SIG-M5 treated with dmso at 0.1 percent for 504 hours (cell line): ENCODE measurements around the gene BBLN.

Source experiments
- DNase-seq: peaks from one replicate; lab custom pipeline; 2025; ENCODE audit not compliant: unreplicated experiment; lab: John Stamatoyannopoulos, UW

BBLN gene

DNA sequence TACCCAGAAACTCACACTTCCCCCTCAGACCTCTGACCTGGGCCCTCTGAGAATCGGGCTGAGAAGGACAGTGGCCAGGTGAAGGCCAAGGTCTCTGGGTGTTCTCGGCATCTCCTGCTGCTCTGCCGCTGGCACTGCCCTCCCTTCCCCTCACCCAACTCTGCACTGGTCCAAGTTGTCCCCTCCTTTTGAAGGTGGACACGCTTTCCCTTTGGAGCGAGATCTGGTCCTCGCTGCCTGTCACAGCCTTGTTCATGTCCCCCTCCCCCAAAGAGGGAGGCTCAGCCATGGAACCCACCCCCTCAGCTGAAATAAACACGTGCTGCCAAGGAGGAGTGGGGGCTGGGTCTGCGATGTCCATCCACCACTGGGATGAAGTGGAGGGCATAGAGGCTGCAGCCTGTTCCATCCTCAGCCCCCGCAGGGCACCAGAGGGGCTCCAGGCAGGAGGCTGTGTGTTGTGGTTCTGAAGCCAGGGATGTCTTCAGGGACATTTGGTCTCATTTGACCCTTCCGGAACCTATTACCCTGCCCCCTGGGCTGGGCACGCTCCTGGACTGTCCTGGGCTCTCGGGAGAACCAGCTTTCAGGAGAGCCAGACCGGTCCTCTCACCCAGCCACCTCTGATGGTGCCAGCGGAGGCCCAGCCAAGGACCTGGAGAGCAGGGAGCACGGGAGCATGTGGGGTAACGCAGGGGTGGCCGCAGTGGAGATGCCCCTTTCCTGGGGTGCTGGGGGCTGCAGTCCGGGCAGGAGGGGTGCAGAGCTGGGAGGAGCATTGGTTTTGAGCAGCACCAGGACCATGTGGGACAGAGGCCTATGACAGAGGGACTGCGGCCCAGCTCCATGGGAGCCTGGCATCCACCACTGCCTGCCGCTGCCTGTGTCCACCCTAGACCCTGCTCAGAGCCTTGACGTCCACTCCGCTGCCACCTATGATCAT is 15.6 kb upstream of the BBLN start:
- DNase-seq = no peak

DNA sequence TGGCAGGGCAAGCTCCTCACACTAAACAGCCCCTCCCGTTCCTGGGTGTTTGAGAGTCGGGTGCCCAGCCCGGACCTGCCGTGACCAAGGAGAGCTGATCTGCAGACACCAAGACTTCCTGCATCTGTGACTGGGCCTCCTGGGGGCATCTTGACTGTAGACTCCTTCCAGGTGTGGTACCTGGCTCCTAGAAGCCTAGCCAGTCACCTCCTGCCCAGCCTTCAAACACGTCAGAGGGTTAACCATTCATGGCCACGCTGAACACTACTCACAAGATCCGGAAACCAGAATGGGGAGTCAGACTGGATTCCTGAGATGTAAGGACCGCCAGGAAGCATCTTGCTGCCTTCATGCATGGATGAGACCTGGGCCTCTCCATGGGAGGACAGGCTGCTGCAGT is 14.5 kb upstream of the BBLN start:
- DNase-seq = peak; percentile 38

DNA sequence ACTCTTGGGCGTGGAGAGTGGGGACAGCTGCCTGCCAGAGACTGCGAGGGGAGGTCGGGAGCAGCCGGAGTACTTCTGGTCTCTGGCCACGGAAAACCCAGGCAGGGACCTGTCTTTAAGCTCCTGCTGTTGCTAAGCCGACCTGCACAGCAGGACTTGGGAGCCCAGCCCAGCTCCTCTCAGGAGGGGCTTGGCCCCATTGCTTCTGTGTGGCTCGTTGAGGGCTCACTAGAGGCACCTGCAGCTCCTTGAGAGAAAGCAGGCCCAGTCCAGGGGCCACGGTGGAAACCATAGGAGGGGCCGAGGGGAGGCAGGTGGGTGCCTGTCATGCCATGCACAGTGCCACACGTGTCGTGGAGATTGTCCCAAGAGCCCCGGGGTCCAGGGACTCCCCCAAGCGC is 14.1 kb upstream of the BBLN start:
- no peak for DNase-seq

DNA sequence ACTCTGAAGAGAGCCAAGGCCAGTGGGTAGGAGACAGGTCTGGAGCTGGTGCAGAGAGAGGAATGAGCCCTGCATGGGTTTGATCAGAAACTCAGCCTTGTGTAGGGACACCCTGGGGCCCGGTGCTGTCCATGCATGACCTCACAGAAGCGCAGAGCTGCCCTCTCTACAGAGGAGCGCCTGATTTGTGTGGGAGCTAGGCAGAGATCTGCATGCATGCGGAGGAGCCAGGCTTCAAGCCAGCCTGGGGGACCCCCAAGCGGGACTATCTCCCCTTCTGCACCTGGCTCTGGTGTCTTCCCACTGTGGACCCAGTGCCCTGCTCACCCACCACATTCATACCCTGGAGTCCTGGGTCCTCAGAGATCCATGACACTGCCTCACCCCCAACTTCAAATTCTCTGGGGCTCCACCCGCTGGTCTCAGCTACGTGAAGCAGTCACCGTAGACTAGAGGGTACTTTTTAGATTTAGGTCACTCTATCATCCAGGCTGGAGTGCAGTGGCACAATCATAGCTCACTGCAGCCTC is 13.4 kb upstream of the BBLN start:
- no peak for DNase-seq

DNA sequence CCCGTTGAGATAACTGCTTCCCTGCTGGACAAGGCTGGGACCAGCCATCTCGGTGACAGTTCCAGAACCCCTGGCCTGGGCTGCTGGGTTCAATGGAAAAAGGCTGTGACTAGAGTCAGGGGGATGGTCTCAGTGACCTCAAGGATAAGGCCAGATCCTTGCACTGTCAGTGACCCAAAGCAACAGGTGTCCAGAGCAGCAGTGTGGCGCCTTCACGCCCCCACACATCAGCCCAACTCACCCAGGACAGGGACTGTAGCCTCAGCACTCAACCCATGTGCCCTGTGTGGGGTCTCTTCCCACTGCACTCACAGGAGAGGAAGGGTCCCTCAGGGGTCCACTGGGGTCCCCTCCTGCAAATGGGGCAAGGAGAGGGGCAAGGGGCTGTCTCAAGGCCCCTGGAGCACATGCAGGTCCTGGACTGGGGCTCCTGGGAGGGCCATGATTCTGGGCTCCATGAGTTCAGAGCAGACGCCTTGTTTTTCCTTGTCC is 11.5 kb upstream of the BBLN start:
- no peak for DNase-seq

DNA sequence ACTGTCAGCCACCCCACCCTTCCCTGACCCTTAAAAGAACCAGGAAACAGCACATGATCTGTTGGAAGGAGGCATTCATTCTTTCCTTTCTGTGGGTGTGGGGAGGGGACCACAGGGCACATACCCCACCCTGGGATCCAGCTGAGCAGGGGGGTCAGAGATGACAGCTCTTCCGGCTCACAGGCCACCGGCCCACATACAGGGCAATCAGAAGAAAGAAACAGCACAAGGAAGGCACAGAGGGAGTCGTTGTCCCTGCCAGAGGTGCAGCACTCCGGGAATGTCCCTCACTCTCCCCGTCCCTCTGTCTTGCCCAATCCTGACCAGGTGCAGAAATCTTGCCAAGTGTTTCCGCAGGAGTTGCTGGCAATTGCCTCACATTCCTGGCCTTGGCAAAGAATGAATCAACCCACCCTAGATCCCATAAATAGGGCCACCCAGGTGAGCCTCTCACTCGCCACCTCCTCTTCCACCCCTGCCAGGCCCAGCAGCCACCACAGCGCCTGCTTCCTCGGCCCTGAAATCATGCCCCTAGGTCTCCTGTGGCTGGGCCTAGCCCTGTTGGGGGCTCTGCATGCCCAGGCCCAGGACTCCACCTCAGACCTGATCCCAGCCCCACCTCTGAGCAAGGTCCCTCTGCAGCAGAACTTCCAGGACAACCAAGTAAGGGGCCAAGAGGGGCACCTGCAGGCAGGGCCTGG is 10.9 kb upstream of the BBLN start, which contains the start of gene LCN2:
Gene LCN2 (plus strand): TSS at position 453 of the 701 bp plus-strand sequence. CDS start 73 bp downstream, at position 526.
- DNase-seq = no peak

DNA sequence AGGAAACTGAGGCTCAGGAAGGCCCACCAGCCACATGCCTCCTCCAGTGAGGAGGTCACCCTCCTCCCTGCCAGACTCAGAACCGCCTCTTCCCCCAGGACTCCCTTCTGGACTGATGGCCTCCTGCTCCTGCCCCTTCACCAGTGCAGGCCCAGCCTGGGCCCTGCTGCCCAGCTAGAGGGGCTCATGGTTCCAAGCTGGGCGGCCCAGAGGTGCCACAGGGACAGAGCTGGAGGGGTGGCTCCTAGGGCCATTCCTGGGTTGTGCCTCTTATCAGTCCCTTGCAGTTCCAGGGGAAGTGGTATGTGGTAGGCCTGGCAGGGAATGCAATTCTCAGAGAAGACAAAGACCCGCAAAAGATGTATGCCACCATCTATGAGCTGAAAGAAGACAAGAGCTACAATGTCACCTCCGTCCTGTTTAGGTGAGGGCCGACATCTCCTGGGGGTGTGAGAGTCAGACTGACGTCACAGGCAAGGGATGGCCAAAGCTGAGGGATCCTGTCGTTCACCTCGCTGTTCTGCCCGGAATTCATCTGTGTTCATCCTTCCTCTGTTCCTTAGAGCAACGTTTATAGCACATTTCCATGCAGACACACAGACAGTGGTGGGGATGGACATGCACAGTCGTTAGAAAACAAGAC is 10.0 kb upstream of the BBLN start:
- DNase-seq = no peak

DNA sequence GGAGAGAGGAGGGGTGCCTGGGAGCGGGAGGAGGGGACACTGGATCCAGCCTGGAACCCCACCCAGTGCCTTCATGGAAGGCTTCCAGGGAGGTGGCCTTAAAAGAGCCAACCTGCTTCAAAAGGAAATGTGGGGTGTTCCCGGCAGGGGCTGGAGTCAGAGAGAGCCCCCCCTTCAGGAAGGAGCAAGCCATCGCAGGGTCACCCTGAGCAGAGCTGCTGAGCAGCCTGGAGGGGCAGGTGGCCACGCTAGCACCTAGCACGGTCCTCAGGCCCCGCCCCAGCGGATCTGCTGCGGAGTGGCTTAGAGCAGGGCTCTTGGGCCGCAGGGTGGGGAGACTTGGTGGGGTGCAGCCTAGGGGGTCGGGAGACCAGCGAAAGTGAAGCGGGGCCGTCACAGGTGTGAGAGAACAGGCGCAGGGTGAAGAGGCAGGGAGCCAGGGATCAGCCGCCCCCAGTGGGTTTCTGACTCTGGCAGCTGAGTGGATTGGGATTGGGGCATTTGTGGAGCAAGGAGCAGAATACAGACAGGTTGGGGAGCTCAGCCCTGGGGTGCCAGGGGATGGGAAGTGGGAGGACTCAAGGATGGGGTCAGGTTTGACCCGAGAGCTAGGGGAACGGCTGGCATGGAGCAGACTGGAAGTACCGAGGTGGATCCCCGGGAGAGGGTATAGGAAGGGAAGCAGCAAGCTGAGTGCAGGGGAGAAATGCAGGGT is 9.3 kb upstream of the BBLN start:
- no peak for DNase-seq

DNA sequence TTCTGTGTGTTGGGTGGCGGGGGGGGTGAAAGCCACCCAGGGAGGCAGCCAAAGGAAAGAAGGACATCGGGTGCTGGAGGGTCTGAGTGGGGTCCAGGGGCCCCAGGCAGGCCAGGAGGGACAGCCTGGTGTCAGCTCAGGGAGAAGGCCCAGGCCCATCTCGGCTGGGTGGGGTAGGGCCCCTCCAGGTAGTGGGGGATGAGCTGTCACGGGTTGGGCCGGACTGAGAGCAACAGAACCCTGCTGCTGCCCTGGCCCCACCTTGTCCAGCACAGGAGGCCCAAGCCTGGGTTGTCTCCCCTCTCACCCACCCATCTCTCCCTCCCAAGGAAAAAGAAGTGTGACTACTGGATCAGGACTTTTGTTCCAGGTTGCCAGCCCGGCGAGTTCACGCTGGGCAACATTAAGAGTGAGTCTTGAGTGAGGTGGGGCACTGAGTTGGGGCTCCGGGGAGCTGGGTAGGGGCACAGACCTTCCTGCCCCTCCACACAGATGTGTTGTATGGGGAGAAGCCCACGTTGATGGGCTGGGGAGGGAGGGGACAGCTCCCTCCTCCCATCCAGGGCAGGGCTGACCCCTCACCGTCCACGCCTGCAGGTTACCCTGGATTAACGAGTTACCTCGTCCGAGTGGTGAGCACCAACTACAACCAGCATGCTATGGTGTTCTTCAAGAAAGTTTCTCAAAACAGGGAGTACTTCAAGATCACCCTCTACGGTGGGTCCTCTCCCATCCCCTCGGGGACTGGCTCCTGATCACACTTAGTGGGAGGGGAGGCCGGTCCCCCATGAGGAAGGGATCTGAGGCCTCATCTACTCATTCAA is 8.5 kb upstream of the BBLN start:
- DNase-seq = no peak

DNA sequence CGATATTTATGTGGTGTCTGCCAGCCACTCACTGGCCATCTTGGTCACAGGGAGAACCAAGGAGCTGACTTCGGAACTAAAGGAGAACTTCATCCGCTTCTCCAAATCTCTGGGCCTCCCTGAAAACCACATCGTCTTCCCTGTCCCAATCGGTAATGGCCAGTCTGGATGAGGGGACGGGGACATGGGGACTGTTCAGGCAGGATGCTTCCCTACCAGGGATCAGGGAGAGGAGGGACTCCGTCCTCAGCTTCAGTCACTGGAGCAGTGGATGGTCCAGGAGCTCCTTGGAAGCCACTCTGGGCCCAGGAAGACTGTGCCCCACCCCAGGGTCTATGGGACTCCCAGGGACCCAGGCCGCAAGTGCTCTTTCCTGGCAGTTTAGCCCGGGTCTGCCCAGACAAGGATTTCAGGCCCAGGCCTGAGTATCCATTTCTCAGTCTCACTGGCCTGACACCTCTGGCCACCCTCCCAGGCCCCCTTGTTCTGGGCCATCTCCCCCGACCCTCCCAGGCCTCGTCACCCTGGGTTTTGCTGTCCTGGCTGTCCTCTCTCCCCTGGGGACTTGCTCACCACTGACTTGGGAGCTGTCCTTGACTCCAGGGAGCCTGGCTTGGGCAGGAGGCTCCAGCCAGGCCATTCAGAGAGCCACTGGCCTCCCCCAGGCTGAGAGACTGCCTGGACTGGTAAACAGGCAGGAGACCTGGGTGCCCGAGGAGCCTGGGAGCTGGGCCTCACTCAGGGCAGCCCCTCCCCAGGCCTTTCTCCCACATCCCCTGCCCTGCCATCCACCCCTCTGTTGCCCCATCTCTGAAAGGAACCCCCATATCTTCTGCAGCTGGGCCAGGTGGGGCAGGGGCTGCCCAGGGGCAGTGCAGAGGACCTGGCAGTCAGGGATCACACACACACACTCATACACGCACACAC is 7.7 kb upstream of the BBLN start:
- no peak for DNase-seq

DNA sequence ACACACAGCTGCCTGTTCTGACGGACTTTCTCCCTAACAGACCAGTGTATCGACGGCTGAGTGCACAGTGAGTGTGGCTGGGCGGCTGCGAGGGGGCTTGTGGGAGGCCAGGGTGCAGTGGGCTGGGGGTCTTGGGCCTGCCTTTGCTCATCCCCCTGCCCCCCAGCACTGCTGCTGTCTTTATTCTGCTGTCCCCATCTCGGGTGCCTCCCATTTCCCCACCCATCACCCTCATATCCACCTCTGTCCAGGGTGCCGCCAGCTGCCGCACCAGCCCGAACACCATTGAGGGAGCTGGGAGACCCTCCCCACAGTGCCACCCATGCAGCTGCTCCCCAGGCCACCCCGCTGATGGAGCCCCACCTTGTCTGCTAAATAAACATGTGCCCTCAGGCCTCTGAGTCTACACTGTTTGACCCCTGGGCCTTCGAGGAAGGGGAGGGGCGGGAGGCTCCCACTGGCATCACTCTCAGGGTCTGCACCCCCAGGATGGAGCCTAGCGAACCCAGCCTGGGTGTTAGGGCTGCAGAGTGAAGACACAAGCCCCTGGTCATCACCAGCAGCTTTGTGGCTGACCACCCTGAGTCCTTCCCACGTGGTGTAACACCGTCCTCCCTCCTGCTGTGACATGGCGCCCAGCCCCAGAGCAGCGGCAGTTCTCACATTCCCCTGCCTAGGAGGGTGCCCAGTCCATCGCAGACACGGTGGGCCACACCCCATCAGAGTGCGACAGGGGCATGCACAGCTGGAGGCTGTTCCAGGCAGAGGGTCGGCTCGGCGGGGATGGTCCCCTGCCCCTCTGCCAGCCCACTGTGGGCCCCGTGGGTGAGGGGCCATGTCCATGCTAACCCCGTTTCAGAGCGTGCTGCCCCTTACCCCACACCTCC is 6.8 kb upstream of the BBLN start:
- DNase-seq = no peak

DNA sequence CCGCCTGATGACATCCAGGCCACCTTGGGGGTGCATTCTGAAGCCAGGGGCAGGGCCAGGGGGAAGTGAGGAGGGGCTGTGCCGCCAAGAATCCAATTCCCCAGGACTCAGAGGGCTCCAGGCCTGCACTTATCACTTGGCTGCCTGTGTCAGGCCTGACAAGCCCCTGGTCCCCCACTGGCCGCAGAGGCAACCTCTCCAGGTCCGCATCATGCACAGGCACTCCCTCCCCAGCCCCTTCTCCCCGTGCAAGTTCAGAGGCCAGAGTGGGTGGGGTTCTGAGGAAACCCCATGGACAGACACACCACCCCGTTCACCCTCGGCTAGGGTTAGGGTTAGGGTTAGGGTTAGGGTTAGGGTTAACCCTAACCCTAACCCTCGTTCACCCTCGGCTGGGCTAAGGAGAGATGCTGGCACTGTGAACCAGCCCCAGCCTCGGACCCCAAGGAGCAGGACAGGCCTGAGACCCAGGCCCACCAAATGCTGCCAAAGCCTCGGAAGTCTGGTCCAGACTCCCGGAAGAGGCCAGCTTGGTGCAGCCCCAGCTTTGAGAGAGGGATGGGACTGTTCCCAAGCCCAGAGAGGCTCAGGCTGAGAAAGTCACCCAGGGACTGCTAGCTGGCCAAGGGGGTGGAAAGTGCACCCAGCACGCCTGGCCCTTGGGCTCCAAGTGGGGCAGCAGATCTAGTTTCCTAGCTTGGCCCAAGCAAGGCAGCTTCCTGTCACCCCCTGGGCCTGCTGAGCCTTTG is 5.9 kb upstream of the BBLN start:
- no peak for DNase-seq

DNA sequence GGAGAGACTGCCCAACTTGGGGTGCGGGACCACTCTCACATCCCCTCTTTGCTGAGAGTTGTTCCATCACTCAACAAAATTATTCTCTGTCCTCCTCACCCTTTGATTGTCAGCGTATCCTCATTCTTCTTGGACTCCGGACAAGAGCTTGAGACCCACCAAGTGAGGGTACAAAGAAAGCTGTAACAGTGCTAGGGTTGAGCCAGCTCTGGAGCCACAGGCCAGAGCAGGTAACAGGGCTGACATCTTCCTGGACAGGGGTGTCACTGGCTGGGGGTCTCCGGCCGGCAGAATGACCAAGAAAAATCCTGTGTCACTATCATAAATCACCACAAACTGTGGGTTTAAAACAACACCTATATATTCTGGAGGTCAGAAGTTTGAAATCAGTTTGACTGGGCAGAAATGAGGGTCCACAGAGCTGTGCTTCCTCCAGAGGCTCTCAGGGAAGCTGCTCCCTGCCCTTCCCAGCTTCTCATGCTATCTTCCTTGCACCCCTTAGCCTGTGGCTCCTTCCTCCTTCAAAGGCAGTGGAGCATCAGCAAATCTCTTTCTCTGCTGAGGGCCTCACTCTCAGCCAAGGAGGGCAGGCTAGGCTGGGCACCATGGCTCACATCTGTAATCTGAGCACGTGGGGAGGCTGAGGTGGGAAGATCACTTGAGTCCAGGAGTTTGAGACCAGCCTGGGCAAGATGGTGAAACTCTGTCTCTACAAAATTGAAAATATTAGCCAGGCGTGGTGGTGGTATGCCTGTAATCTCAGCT is 4.1 kb upstream of the BBLN start:
- no peak for DNase-seq

DNA sequence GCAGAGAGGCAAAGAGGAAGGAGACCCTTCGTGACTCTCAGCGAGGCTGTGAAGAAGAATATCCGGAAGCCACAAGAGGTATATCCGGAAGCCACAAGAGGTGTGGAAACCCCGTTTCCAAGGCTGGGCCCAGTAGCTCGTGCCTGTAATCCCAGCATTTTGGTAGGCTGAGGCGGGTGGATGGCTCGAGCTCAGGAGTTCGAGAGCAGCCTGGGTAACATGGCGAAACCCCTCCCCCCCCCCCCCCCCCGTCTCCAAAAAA is 612 bp upstream of the BBLN start:
- peak; percentile 73 for DNase-seq

DNA sequence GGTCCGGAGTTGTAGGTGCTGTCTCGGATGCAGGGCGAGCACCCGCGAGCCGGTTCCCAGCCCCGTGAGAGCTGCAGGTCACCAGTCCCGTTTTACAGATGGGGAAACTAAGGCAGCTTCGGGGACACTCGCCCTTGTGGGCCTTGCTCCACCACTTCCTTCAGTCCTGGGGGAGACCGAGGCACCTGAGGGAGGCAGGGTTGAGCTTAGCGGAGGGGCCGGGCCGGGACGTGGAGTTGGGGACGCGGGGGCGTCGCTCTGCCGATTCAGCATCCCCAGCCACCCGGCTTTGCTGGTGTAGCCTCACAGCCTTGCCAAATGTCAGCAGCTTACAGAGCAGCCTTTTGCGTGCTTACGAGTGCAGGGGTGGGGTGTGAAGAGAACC is 530 bp downstream of the BBLN start:
- peak; percentile 21 for DNase-seq

DNA sequence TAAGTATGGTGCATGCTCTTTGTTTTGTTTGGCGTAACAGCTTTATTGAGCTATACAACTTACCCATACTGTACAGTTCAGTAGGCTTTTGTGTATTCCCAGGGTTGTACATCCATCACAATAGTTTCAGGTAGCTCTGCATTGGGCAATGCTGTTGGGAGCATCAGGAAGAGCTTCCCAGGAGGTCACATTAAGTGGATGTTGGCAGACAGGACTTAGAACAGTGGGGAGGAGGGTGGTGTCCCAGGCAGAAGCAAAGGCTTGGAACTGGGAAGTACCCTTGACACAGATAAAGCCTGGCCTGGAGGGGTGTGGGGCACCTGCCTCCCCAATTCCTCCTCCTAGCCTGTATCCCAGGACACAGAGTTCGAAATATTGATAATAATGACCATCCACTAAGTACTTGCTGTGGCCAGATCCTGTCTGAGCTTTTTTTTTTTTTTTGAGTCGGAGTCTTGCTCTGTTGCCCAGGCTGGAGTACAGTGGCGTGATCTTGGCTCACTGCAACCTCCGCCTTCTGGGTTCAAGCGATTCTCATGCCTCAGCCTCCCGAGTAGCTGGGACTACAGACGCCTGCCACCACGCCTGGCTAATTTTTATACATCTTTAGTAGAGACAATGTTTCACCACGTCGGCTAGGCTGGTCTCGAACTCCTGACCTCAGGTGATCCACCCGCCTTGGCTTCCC is 1.3 kb downstream of the BBLN start:
- no peak for DNase-seq
